ENCODE results near the gene XXYLT1. TPM values are rescaled to one million over a fixed set of nuclear protein-coding genes. Genes with fewer than 3 reads are reported as not detected.

Gene XXYLT1
- total RNA-seq, 2 donors from 2014 or later, result 1.3 to 4.2 TPM

DNA sequence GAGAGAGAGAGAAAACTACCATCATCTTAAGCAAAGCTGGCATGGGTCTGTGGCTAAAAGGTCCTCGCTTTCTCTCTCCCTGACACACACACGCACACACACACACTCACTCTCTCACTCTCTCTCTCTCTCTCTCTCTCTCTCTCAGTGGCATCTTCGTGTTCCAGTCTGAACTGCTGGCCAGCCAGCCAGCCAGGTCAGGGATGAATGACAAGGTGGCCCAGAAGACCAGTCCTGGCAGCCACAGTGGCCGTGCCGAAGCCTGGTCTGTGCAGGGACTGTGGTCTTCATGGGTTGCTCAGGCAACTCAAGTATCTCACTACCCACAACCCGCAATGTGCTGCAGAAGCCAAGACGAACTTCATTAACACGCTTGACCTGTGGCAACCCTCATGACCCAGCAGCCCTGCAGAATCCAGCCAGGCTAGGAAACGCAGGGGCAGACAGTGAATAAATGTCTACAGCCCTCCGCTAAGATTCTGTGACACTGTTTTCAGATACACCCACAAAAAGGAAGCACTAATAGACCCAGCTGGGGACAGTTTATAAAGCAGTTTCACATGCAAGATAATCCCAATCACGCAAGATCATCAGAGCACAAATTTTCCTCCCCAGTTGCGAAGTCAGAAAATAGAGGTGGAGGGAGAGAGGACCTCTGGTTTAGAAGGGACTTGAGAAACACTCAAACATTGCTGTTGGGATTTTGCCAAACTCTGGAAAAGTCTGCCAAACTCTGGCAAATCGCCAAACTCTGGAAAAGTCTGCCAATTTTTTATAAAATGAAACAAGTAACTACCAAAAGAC lies 66.4 kb downstream of the XXYLT1 start:
- no peak for TF ChIP-seq POLR2A (IDR thresholded peaks at IDR 0.05)
- TF ChIP-seq, protein P1, sequence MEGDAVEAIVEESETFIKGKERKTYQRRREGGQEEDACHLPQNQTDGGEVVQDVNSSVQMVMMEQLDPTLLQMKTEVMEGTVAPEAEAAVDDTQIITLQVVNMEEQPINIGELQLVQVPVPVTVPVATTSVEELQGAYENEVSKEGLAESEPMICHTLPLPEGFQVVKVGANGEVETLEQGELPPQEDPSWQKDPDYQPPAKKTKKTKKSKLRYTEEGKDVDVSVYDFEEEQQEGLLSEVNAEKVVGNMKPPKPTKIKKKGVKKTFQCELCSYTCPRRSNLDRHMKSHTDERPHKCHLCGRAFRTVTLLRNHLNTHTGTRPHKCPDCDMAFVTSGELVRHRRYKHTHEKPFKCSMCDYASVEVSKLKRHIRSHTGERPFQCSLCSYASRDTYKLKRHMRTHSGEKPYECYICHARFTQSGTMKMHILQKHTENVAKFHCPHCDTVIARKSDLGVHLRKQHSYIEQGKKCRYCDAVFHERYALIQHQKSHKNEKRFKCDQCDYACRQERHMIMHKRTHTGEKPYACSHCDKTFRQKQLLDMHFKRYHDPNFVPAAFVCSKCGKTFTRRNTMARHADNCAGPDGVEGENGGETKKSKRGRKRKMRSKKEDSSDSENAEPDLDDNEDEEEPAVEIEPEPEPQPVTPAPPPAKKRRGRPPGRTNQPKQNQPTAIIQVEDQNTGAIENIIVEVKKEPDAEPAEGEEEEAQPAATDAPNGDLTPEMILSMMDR (IDR thresholded peaks at IDR 0.05), result no peak
- peaks cover 20% of the 10 kb centered on the region for H3K4me1 ChIP-seq
- H3K36me3 ChIP-seq (replicated peaks in 1 of 2; ENCODE audit: insufficient read depth in 1 of 2, low read depth in 2 of 2), result no peaks in the 10 kb centered on the region
- no peak for DNase-seq
- no peaks in the 10 kb centered on the region for H3K27me3 ChIP-seq
- ATAC-seq, result peak; percentile 27
- whole genome bisulfite sequencing, 2 donors, result 55 to 70% methylated on average over 11 to 13 of the region's 13 CpGs
- intact Hi-C loops (cut with DNase I), result no loop called here
- no peaks in the 10 kb centered on the region for H3K9me3 ChIP-seq
- H3K27ac ChIP-seq, result peak overlapping the region in 1 of 4 donors; percentile 9
- H3K4me3 ChIP-seq, result no peak overlapping the region

DNA sequence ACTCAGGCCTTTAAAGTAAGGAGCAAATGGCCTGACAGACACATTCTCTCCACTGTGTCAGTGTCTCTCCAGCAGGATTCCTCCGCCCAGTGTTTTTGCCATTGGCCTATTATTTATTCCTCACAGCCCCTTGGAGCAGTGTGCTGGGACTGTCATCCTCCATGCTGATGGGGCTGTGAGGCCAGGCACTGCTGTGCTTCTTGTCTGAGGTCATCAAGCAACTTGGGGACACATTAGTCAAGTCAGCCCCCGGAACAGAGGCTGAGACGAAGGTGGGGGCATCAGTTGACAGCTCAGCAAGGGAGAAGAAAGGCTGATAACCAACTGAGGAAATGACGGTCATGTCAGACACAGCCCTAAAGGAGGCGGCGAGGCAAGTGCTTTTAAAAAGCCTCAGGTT lies 67.4 kb downstream of the XXYLT1 start:
- no peak for ATAC-seq
- no peaks in the 10 kb centered on the region for H3K9me3 ChIP-seq
- H3K27ac ChIP-seq, result no peak overlapping the region
- no peaks in the 10 kb centered on the region for H3K27me3 ChIP-seq
- no peak for DNase-seq
- peaks cover 21% of the 10 kb centered on the region for H3K4me1 ChIP-seq
- 90 to 100% methylated on average over 6 of the region's 6 CpGs for WGBS, 2 donors
- H3K36me3 ChIP-seq (replicated peaks in 1 of 2; ENCODE audit: insufficient read depth in 1 of 2, low read depth in 2 of 2), result no peaks in the 10 kb centered on the region
- intact Hi-C loops (cut with DNase I), result no loop called here
- no peak for TF ChIP-seq POLR2A (IDR thresholded peaks at IDR 0.05)
- TF ChIP-seq, protein P1 (IDR thresholded peaks at IDR 0.05), result no peak
- no peak overlapping the region for H3K4me3 ChIP-seq

DNA sequence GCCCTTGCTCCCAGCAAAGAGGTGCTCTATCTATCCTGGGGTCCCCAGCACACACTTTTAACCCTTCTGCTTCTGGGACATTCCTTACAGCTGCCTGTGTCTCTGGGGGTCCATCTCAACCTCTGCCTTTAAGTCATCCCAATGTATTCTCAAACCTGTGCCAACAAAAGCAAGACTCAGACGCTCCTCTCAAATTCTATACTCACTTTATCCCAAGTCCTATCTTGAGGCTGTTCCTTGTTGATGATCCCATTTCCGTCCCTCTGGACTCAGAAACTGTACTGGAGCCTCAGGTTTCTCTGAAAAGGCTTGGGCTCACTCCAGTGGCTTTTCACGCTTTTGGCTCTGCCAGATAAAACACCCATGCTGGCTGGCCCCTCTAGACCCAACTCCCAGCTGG lies 69.7 kb downstream of the XXYLT1 start:
- Histone ChIP-seq H3K4me1 (peaks cover 26% of the 10 kb centered on the region), H3K36me3 (replicated peaks in 1 of 2; ENCODE audit: insufficient read depth in 1 of 2, low read depth in 2 of 2) (no peaks in the 10 kb centered on the region), H3K27ac (no peak overlapping the region), H3K4me3 (no peak overlapping the region), H3K9me3 (no peaks in the 10 kb centered on the region), H3K27me3 (no peaks in the 10 kb centered on the region)
- ATAC-seq (no peak), DNase-seq (no peak)
- WGBS, 2 donors, result 88 to 93% methylated on average over 3 of the region's 3 CpGs
- intact Hi-C loops (cut with DNase I), result no loop called here
- TF ChIP-seq, protein P1 (IDR thresholded peaks at IDR 0.05), result no peak
- TF ChIP-seq POLR2A (IDR thresholded peaks at IDR 0.05), result no peak

DNA sequence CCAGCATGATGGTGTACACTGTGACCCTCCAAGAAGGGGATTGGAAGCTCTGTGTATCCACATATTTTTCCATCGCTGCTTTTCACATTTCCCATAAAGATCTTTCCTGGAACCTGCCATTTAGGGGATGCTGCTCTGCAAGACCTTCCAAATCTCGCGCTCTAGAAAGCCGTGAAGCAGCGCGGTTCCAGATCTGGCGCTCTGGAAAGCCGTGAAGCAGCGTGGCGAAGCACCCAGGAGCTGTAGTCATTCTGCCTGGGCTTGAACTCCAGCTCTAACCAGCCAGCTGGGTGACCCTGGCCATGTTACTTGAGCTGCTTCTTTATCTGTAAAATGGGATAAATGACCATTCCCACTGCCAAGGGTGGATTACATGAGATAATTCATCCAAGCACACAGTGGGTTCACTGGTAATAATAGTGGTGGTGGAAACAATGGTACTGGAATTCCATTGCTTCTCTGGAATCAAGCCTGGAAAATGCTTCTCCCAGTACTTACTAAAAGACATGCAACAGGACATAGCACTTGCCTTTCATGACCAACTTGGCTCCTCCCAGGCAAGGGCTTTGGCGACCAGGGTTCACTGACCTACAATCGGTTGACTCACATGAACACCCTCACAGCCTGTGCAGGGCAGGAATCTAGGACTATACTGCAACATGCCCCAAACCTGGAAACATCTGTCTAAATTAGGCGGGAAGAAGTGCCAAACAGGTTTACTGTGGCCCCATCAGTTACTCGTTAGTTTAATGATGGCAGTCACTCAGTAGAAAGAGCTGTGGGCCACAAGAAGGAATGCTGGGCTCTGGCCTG lies 70.7 kb downstream of the XXYLT1 start:
- ATAC-seq (no peak), DNase-seq (no peak)
- Histone ChIP-seq H3K4me1 (peaks cover 23% of the 10 kb centered on the region), H3K27me3 (no peaks in the 10 kb centered on the region), H3K9me3 (no peaks in the 10 kb centered on the region), H3K27ac (no peak overlapping the region), H3K4me3 (no peak overlapping the region), H3K36me3 (replicated peaks in 1 of 2; ENCODE audit: insufficient read depth in 1 of 2, low read depth in 2 of 2) (no peaks in the 10 kb centered on the region)
- intact Hi-C loops (cut with DNase I), result no loop called here
- TF ChIP-seq, protein P1 (IDR thresholded peaks at IDR 0.05), result no peak
- no peak for TF ChIP-seq POLR2A (IDR thresholded peaks at IDR 0.05)
- WGBS, 2 donors, result 90 to 95% methylated on average over 14 of the region's 14 CpGs
